A549 (cell line): Measurements from ENCODE around the gene ARHGEF16. TPM values are rescaled to one million over a fixed set of nuclear protein-coding genes. Genes with fewer than 3 reads are reported as not detected.

Source experiments
- ATAC-seq, 2 experiments: fragments of 200-7000 bp in 1 of 2; fragments of >200 bp in 1 of 2; cut with Nextera tagmentation in 1 of 2; cut with Tn5 transposase in 1 of 2; 3 replicates each; pipeline versions ENCODE4 v1.8.0 to v1.9.1; 2018 to 2020; ENCODE audit warnings: mild to moderate bottlenecking in 1 of 2, moderate library complexity in 1 of 2
- CTCF ChIA-PET: fragments of 300-600 bp; sonication (Branson Sonifier 250); formaldehyde crosslinking; extraction: SDS; loops from one replicate; lab custom pipeline; 2021; ENCODE audit warnings: antibody characterized with exemption, inconsistent platforms; lab: Yijun Ruan, JAX
- POLR2A ChIA-PET: fragments of 350-600 bp; formaldehyde crosslinking; extraction: SDS; loops from one replicate; lab custom pipeline; 2021; ENCODE audit warnings: antibody characterized with exemption, inconsistent platforms; lab: Yijun Ruan, JAX
- DNase-seq, 2 experiments: peaks; one replicate each; pipeline versions ENCODE4 v3.0.0 to v3.0.0-alpha.2; 2011 to 2016; ENCODE audit warnings: low read depth in 1 of 2, low spot score in 1 of 2
- FAIRE-seq: peaks from 2 replicates; lab custom pipeline; 2011; peaks lifted over from hg19 to GRCh38; lab: Jason Lieb, UNC
- H3K27ac ChIP-seq, 2 experiments: fragments of >200 bp; sonication (Bioruptor Twin); formaldehyde crosslinking; 3 replicates each; pipeline ENCODE4 v1.5.1; 2016 to 2017
- H3K4me1 ChIP-seq: fragments of >200 bp; sonication (Bioruptor Twin); formaldehyde crosslinking; 3 replicates; pipeline ENCODE4 v1.6.1; 2016
- H3K4me2 ChIP-seq: fragments of >200 bp; sonication (Bioruptor Twin); formaldehyde crosslinking; 3 replicates; pipeline ENCODE4 v1.6.1; 2016
- H3K4me3 ChIP-seq: fragments of >200 bp; sonication (Bioruptor Twin); formaldehyde crosslinking; 3 replicates; pipeline ENCODE4 v1.5.1; 2016
- H3K9me3 ChIP-seq: fragments of >200 bp; sonication (Bioruptor Twin); formaldehyde crosslinking; 3 replicates; pipeline ENCODE4 v1.6.1; 2016
- BHLHE40 ChIP-seq: IDR thresholded peaks from 2 replicates; pipeline ENCODE4 v1.6.1; 2012; ENCODE audit warnings: low read depth, low read length, inconsistent platforms
- CBX8 ChIP-seq: fragments of 200-600 bp; sonication (generic); IDR thresholded peaks from 2 replicates; pipeline ENCODE4 v1.6.1; 2016
- CHD2 ChIP-seq: fragments of 150-350 bp; IDR thresholded peaks from 2 replicates; pipeline ENCODE4 v1.6.1; 2014; ENCODE audit warnings: low read length; ENCODE audit not compliant: partially characterized antibody
- CHD4 ChIP-seq: fragments of 200-600 bp; sonication (generic); IDR thresholded peaks from 2 replicates; pipeline ENCODE4 v1.6.1; 2016; ENCODE audit warnings: antibody characterized with exemption, mild to moderate bottlenecking, borderline replicate concordance
- EHF ChIP-seq: fragments of 250-450 bp; sonication (Bioruptor Pico); IDR thresholded peaks from 2 replicates; pipeline ENCODE4 v1.5.0; 2020; ENCODE audit warnings: mild to moderate bottlenecking
- ESRRA ChIP-seq: fragments of 150-350 bp; IDR thresholded peaks from 2 replicates; pipeline ENCODE4 v1.6.1; 2014; ENCODE audit warnings: mild to moderate bottlenecking, low read length, borderline replicate concordance
- FOXS1 ChIP-seq: fragments of 250-450 bp; sonication (Bioruptor Pico); IDR thresholded peaks from 2 replicates; pipeline ENCODE4 v1.5.0; 2020; ENCODE audit warnings: mild to moderate bottlenecking, moderate library complexity
- GATA3 ChIP-seq: IDR thresholded peaks from 2 replicates; pipeline ENCODE4 v1.6.1; 2012; ENCODE audit warnings: borderline replicate concordance
- HDAC2 ChIP-seq: fragments of 200-600 bp; sonication (generic); IDR thresholded peaks from 2 replicates; pipeline ENCODE4 v1.6.1; 2016
- HEYL ChIP-seq: fragments of 250-450 bp; sonication (Bioruptor Pico); IDR thresholded peaks from 2 replicates; pipeline ENCODE4 v1.8.0; 2021; ENCODE audit warnings: mild to moderate bottlenecking, moderate library complexity
- HOXB13 ChIP-seq: fragments of 250-450 bp; sonication (Bioruptor Pico); IDR thresholded peaks from 2 replicates; pipeline ENCODE4 v1.5.0; 2020; ENCODE audit warnings: low read depth, mild to moderate bottlenecking, moderate library complexity
- JUN ChIP-seq, 2 experiments: fragments of >200 bp; sonication (Bioruptor Twin); formaldehyde crosslinking; IDR thresholded peaks; 2 replicates in 1 of 2; 3 replicates in 1 of 2; pipeline ENCODE4 v1.6.1; 2016 to 2017
- KDM1A ChIP-seq: fragments of 200-600 bp; sonication (generic); IDR thresholded peaks from 2 replicates; pipeline ENCODE4 v1.6.1; 2016; ENCODE audit warnings: low read depth, mild to moderate bottlenecking
- MAZ ChIP-seq: fragments of 150-350 bp; IDR thresholded peaks from 2 replicates; pipeline ENCODE4 v1.6.1; 2014; ENCODE audit warnings: antibody characterized with exemption, low read depth, low read length, borderline replicate concordance
- MYC ChIP-seq: IDR thresholded peaks from 2 replicates; pipeline ENCODE4 v1.6.1; 2012; ENCODE audit warnings: mild to moderate bottlenecking, inconsistent platforms, low read length, improper control_type of control experiment, borderline replicate concordance
- PHF8 ChIP-seq: fragments of 200-600 bp; sonication (generic); IDR thresholded peaks from 2 replicates; pipeline ENCODE4 v1.6.1; 2016; ENCODE audit warnings: low read depth, mild to moderate bottlenecking, antibody characterized with exemption, moderate library complexity, borderline replicate concordance
- POLR2A ChIP-seq: IDR thresholded peaks from 2 replicates; pipeline ENCODE4 v1.6.1; 2012; ENCODE audit warnings: mild to moderate bottlenecking, low read length
- RNF2 ChIP-seq: fragments of 200-600 bp; sonication (generic); IDR thresholded peaks from 2 replicates; pipeline ENCODE4 v1.6.1; 2016; ENCODE audit warnings: low read depth, mild to moderate bottlenecking, antibody characterized with exemption, moderate library complexity, borderline replicate concordance
- SREBF2 ChIP-seq: fragments of 450-650 bp; IDR thresholded peaks from 2 replicates; pipeline ENCODE4 v1.6.1; 2014; ENCODE audit warnings: mild to moderate bottlenecking, moderate library complexity
- TFCP2L1 ChIP-seq: fragments of 250-450 bp; sonication (Bioruptor Pico); IDR thresholded peaks from 2 replicates; pipeline ENCODE4 v1.5.0; 2021; ENCODE audit warnings: mild to moderate bottlenecking
- TP53 ChIP-seq: fragments of 250-450 bp; sonication (Bioruptor Pico); IDR thresholded peaks from 2 replicates; pipeline ENCODE4 v1.5.0; 2021; ENCODE audit warnings: mild to moderate bottlenecking, moderate library complexity
- ZFP36 ChIP-seq: fragments of 450-650 bp; IDR thresholded peaks from 2 replicates; pipeline ENCODE4 v1.6.1; 2014; ENCODE audit warnings: borderline replicate concordance; ENCODE audit not compliant: partially characterized antibody
- ZSCAN20 ChIP-seq: fragments of 250-450 bp; sonication (Bioruptor Pico); IDR thresholded peaks from 2 replicates; pipeline ENCODE4 v1.8.0; 2022; ENCODE audit warnings: mild to moderate bottlenecking, moderate library complexity
- WGBS: methylation state at CpG from one replicate; pipeline ENCODE4 v1.1.6; 2017; ENCODE audit errors: missing lambda C conversion rate; 5-methylcytosine and 5-hydroxymethylcytosine counted together
- polyA plus RNA-seq, 4 experiments: library from polyadenylated mRNA; depleted of rRNA in 3 of 4; stranded (reverse); fragments of >200 nt; fragmentation: RNase III in 1 of 4; extraction: RNeasy Plus Mini Kit Qiagen cat#74134 plus additional on column Dnase treatment in 1 of 4; gene quantifications; 2 replicates in 3 of 4; 3 replicates in 1 of 4; pipeline ENCODE4 v1.2.3, GENCODE V29; 2011 to 2017
- TF ChIP-seq, protein P1 (sequence below): IDR thresholded peaks from 2 replicates; pipeline ENCODE4 v1.6.1; 2012
- TF ChIP-seq, protein P2 (sequence below): fragments of >200 bp; sonication (Bioruptor Twin); formaldehyde crosslinking; IDR thresholded peaks from 3 replicates; pipeline ENCODE4 v1.6.1; 2016
- TF ChIP-seq, protein P3 (sequence below): fragments of 150-350 bp; IDR thresholded peaks from 2 replicates; pipeline ENCODE4 v1.6.1; 2014; ENCODE audit warnings: low read depth, mild to moderate bottlenecking, low read length
- TF ChIP-seq, protein P4 (sequence below): IDR thresholded peaks from 2 replicates; pipeline ENCODE4 v1.6.1; 2012

ARHGEF16 gene
- polyA plus RNA-seq, 2 of the 4 experiments (the other 2 are of a cell fraction): 1.4 to 3.2 TPM

DNA sequence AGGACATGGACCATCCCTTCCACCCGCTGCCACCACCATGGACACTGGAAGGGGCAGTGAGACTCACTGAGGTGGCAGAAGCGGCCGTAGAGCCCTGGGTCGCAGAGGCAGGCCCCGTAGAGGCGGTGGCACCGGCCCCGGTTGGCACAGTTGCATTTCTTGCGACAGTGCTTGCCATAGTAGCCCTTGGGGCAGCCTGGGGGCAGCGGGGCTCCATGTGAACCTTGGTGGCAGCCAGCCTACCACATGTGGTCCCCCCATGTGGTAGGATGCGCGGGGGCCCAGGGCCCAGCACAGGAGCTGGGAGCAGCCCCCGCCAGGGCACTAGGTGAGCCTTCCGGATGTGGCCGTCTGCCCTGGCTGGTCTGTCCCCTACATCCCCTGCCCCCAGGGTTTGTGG lies 51.6 kb downstream of the ARHGEF16 start:
- ATAC-seq: no peak
- Histone ChIP-seq H3K4me2 (no peak overlapping the region), H3K4me3 (no peak overlapping the region), H3K27ac (no peak overlapping the region), H3K9me3 (no peaks in the 10 kb centered on the region), H3K4me1 (peaks cover 28% of the 10 kb centered on the region)
- TF ChIP-seq ESRRA: no peak
- CTCF ChIA-PET: interaction anchor here (0.6 to 4.0 kb wide), 5 partner anchors 13 to 113 kb away, joined by 3 to 13 read pairs (median 7); no protein-coding TSS in a partner anchor
- POLR2A ChIA-PET: no interaction called here
- no CpG with 5 or more reads among the region's 15 CpGs for WGBS
- no peak for FAIRE-seq
- DNase-seq: no peak

DNA sequence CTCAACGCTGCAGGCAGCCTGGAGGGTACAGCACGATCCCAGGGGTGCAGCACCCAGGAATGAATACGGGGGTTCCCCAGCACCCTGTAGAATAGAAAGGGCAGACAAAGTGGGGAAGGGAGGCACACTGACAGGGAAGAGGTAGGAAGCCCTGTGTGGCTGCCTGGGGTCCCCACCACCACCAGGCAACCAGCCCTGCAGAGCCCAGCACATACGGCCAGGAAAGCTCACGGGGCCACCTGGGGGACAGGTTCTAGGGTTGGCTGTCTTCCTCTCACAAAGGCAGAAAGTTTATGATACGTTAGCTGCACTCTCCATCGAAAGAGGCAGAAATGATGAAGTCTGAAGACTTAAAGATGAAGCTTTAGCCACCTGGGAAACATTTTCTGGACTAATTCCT lies 52.5 kb downstream of the ARHGEF16 start:
- 76% methylated on average over 7 of the region's 7 CpGs for WGBS
- POLR2A ChIA-PET: no interaction called here
- Histone ChIP-seq H3K4me1 (peaks cover 28% of the 10 kb centered on the region), H3K4me2 (no peak overlapping the region), H3K4me3 (no peak overlapping the region), H3K27ac (no peak overlapping the region), H3K9me3 (no peaks in the 10 kb centered on the region)
- CTCF ChIA-PET: interaction anchor here (0.9 to 4.0 kb wide), 5 partner anchors 12 to 112 kb away, joined by 3 to 13 read pairs (median 4); no protein-coding TSS in a partner anchor
- DNase-seq: no peak
- TF ChIP-seq KDM1A: no peak
- no peak for TF ChIP-seq HOXB13 (CRISPR knock-in tag)
- TF ChIP-seq ESRRA: no peak
- TF ChIP-seq CHD2: no peak
- TF ChIP-seq MYC: no peak
- no peak for TF ChIP-seq PHF8
- ATAC-seq: no peak
- FAIRE-seq: no peak

- no peak for ATAC-seq
- DNase-seq: no peak
- H3K9me3 ChIP-seq: no peaks in the 10 kb centered on the region
- WGBS: 78% methylated on average over 4 of the region's 11 CpGs
- TF ChIP-seq KDM1A (no peak), MYC (no peak), HOXB13 (CRISPR knock-in tag) (no peak), RNF2 (no peak), CHD2 (no peak), GATA3 (no peak), EHF (CRISPR knock-in tag) (no peak), POLR2A (no peak), JUN (IDR thresholded peaks at IDR 0.05) (no peak), BHLHE40 (no peak)
- TF ChIP-seq, all 56 proteins: peak for 0
- peaks cover 28% of the 10 kb centered on the region for H3K4me1 ChIP-seq
- no peak for FAIRE-seq
- H3K27ac ChIP-seq: no peak overlapping the region
- no peak overlapping the region for H3K4me3 ChIP-seq
- H3K4me2 ChIP-seq: no peak overlapping the region
- CTCF ChIA-PET: interaction anchor here (1.0 to 1.6 kb wide), 4 partner anchors 11 to 107 kb away, joined by 3 to 7 read pairs (median 4); no protein-coding TSS in a partner anchor
- POLR2A ChIA-PET: no interaction called here
Observed at GRCh38 chr1:3507636-3508275, 53.3 kb downstream of the ARHGEF16 start.

DNA sequence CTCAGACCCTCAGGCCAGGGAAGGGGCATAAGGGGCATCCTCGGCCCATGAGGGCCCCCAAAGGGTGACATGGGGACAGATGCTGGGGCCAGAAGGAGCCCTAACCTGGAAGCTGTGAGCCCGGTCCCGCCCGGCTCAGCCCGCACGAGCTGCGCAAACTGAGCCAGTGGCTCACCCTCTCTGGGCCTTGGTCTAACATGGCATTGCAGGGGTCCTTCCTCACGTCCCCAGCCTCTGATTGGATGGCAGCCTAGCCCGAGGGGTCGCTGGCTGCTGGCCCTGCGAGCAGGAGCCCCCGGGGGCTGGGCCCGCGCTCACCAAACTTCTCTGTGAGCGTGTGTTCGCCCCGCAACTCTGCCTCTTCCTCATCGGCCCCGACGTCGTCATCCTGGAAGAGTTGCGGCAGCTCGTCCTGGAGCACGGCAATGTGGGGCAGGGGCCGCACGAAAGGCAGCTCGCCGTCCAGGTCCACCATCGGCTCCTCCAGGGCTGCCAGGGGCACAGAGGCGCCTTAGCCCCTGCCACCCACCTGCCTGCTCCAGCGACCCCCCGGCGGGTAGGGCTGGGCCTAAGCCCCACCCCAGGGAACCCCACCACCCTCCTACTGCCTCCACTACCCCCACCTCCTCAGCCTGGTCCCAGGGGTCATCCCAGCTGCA lies 54.4 kb downstream of the ARHGEF16 start:
- H3K27ac ChIP-seq: peak overlapping the region in 1 of 2 experiments; percentile 72; a peak in 2 of 6 replicates
- POLR2A ChIA-PET: no interaction called here
- ATAC-seq (no peak), DNase-seq (no peak), FAIRE-seq (no peak)
- no peak overlapping the region for H3K4me3 ChIP-seq
- H3K4me1 ChIP-seq: peaks cover 19% of the 10 kb centered on the region
- no peak overlapping the region for H3K4me2 ChIP-seq
- 88% methylated on average over 19 of the region's 33 CpGs for WGBS
- CTCF ChIA-PET: interaction anchor here (1.5 kb wide), 1 partner anchor 18 kb away, joined by 3 read pairs; no protein-coding TSS in a partner anchor
- H3K9me3 ChIP-seq: no peaks in the 10 kb centered on the region
- no peak for TF ChIP-seq MAZ
- no peak for TF ChIP-seq HDAC2
- TF ChIP-seq, protein P1, sequence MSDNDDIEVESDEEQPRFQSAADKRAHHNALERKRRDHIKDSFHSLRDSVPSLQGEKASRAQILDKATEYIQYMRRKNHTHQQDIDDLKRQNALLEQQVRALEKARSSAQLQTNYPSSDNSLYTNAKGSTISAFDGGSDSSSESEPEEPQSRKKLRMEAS: no peak
- no peak for TF ChIP-seq TFCP2L1
- TF ChIP-seq, protein P2, sequence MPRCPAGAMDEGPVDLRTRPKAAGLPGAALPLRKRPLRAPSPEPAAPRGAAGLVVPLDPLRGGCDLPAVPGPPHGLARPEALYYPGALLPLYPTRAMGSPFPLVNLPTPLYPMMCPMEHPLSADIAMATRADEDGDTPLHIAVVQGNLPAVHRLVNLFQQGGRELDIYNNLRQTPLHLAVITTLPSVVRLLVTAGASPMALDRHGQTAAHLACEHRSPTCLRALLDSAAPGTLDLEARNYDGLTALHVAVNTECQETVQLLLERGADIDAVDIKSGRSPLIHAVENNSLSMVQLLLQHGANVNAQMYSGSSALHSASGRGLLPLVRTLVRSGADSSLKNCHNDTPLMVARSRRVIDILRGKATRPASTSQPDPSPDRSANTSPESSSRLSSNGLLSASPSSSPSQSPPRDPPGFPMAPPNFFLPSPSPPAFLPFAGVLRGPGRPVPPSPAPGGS: no peak
- no peak for TF ChIP-seq ZSCAN20 (CRISPR knock-in tag)
- TF ChIP-seq, protein P3, sequence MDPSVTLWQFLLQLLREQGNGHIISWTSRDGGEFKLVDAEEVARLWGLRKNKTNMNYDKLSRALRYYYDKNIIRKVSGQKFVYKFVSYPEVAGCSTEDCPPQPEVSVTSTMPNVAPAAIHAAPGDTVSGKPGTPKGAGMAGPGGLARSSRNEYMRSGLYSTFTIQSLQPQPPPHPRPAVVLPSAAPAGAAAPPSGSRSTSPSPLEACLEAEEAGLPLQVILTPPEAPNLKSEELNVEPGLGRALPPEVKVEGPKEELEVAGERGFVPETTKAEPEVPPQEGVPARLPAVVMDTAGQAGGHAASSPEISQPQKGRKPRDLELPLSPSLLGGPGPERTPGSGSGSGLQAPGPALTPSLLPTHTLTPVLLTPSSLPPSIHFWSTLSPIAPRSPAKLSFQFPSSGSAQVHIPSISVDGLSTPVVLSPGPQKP: no peak
- no peak for TF ChIP-seq TP53
- no peak for TF ChIP-seq ZFP36
- TF ChIP-seq HOXB13 (CRISPR knock-in tag): no peak
- no peak for TF ChIP-seq RNF2
- TF ChIP-seq CBX8: no peak
- no peak for TF ChIP-seq HEYL (CRISPR knock-in tag)
- TF ChIP-seq SREBF2: no peak
- no peak for TF ChIP-seq MYC
- TF ChIP-seq CHD4: no peak
- TF ChIP-seq, protein P4, sequence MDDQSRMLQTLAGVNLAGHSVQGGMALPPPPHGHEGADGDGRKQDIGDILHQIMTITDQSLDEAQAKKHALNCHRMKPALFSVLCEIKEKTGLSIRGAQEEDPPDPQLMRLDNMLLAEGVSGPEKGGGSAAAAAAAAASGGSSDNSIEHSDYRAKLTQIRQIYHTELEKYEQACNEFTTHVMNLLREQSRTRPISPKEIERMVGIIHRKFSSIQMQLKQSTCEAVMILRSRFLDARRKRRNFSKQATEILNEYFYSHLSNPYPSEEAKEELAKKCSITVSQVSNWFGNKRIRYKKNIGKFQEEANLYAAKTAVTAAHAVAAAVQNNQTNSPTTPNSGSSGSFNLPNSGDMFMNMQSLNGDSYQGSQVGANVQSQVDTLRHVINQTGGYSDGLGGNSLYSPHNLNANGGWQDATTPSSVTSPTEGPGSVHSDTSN: no peak
- TF ChIP-seq FOXS1 (CRISPR knock-in tag): no peak
